Measurements from ENCODE around the gene FAM171A1.

DNA sequence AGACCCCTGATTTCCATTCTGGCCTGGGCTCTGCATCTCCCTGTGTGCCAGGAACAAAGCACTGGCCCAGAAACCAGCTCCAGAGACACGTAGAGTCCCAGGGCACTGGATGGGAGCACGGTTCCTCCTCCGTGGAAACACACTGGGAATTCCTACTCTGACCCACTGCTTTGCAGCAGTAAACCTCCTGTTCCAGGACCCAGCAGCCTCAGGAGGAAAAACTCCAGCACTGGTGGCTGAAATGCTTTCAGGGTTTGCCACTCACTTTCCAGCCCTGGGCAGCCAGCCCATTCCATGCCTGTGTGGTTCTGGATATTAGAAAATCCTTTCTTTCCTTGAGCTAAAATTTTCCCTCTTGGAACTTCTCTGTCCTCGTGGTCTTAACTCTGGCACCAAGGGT is 58.0 kb downstream of the FAM171A1 start:
- TF ChIP-seq GATA2 (IDR thresholded peaks at IDR 0.05; ENCODE audit: low read depth, low read length) = no peak
- no peak for TF ChIP-seq GATA3 (IDR thresholded peaks at IDR 0.05; ENCODE audit: low read depth, low read length)
